K562 (cell line): ENCODE data around the gene CD151. TPM values are rescaled to one million over a fixed set of nuclear protein-coding genes. Genes with fewer than 3 reads are reported as not detected.

Experiments used
- BMI1 ChIP-seq: fragments of 150-350 bp; IDR thresholded peaks from 2 replicates; pipeline ENCODE4 v1.6.1; 2014; ENCODE audit warnings: low read length
- CC2D1A ChIP-seq: fragments of 450-650 bp; IDR thresholded peaks from 2 replicates; pipeline ENCODE4 v1.6.1; 2017; ENCODE audit warnings: mild to moderate bottlenecking
- CCAR2 ChIP-seq: fragments of 200-400 bp; formaldehyde crosslinking; IDR thresholded peaks from 2 replicates; pipeline ENCODE4 v1.6.1; 2017; ENCODE audit warnings: mild to moderate bottlenecking, low read depth, low read length
- COPS2 ChIP-seq: fragments of 450-650 bp; conservative IDR thresholded peaks from 2 replicates; pipeline ENCODE4 v1.6.1; 2016; ENCODE audit warnings: mild to moderate bottlenecking, moderate library complexity
- ELF4 ChIP-seq: fragments of 450-650 bp; formaldehyde crosslinking; IDR thresholded peaks from 2 replicates; pipeline ENCODE4 v1.4.0; 2022; ENCODE audit warnings: missing genetic modification characterization
- ERF ChIP-seq: fragments of 450-650 bp; formaldehyde crosslinking; IDR thresholded peaks from 2 replicates; pipeline ENCODE4 v1.4.0; 2020; ENCODE audit warnings: mild to moderate bottlenecking, mixed read lengths
- GTF2F1 ChIP-seq: IDR thresholded peaks from 2 replicates; pipeline ENCODE4 v1.6.1; 2011; ENCODE audit warnings: low read depth, low read length, improper control_type of control experiment
- HIVEP1 ChIP-seq: fragments of 250-450 bp; sonication (Bioruptor Pico); IDR thresholded peaks from 2 replicates; pipeline ENCODE4 v1.4.0; 2020; ENCODE audit warnings: mild to moderate bottlenecking
- MEF2A ChIP-seq: IDR thresholded peaks from 2 replicates; pipeline ENCODE4 v1.6.1; 2011; ENCODE audit warnings: low read depth, mild to moderate bottlenecking, low read length, moderate library complexity; ENCODE audit not compliant: control insufficient read depth
- NBN ChIP-seq: fragments of 450-650 bp; IDR thresholded peaks from 2 replicates; pipeline ENCODE4 v1.6.1; 2016; ENCODE audit warnings: low read depth, mild to moderate bottlenecking
- PPARD ChIP-seq: fragments of 250-450 bp; sonication (Bioruptor Pico); IDR thresholded peaks from 2 replicates; pipeline ENCODE4 v1.8.0; 2022; ENCODE audit warnings: inconsistent platforms, mild to moderate bottlenecking, moderate library complexity
- PURB ChIP-seq: sonication (generic); formaldehyde crosslinking; IDR thresholded peaks from 2 replicates; pipeline ENCODE4 v1.9.0; 2021; ENCODE audit warnings: low read depth, mild to moderate bottlenecking, missing genetic modification reagents
- RBM34 ChIP-seq: fragments of 200-400 bp; formaldehyde crosslinking; IDR thresholded peaks from 2 replicates; pipeline ENCODE4 v1.6.1; 2018; ENCODE audit warnings: low read length, borderline replicate concordance; ENCODE audit not compliant: insufficient read depth
- SAP30 ChIP-seq: fragments of 200-600 bp; sonication (generic); IDR thresholded peaks from 2 replicates; pipeline ENCODE4 v1.6.1; 2012; ENCODE audit warnings: borderline replicate concordance, low read depth, mild to moderate bottlenecking, moderate library complexity, low read length, control low read depth, inconsistent platforms; ENCODE audit not compliant: insufficient read depth, poor library complexity, severe bottlenecking
- TCF3 ChIP-seq: sonication (generic); formaldehyde crosslinking; IDR thresholded peaks from 2 replicates; pipeline ENCODE4 v1.4.0; 2020; ENCODE audit warnings: mild to moderate bottlenecking, missing genetic modification reagents
- TCF7L2 ChIP-seq: fragments of 150-350 bp; IDR thresholded peaks from 2 replicates; pipeline ENCODE4 v1.6.1; 2016; ENCODE audit warnings: low read depth, mild to moderate bottlenecking, low read length, moderate library complexity
- TCFL5 ChIP-seq: fragments of 250-450 bp; sonication (Bioruptor Pico); conservative IDR thresholded peaks from 2 replicates; pipeline ENCODE4 v1.6.1; 2021; ENCODE audit warnings: mild to moderate bottlenecking, moderate library complexity, matching md5 sums
- TSC22D4 ChIP-seq: fragments of 450-650 bp; IDR thresholded peaks from 2 replicates; pipeline ENCODE4 v1.6.1; 2016; ENCODE audit warnings: missing genetic modification characterization, missing biosample characterization, control low read depth
- ZC3H11A ChIP-seq: IDR thresholded peaks from 2 replicates; pipeline ENCODE4 v1.6.1; 2012; ENCODE audit warnings: low read depth, low read length, improper control_type of control experiment
- polyA plus RNA-seq, 8 experiments: library from polyadenylated mRNA; depleted of rRNA in 4 of 8; stranded (reverse) in 5 of 8; unstranded in 3 of 8; fragments of >200 nt; fragmentation: Nextera tagmentation in 2 of 8; fragmentation: Illumina TruSeq in 1 of 8; extraction: Ambion mirVana in 2 of 8; extraction: Trizol in 1 of 8; gene quantifications; 2 replicates each; pipeline versions ENCODE4 v1.2.1 to v1.2.3, GENCODE V29; 2011 to 2014; ENCODE audit warnings: inconsistent platforms in 1 of 8, missing spikeins in 1 of 8
- total RNA-seq, 7 experiments: library from RNA; depleted of rRNA in 6 of 7; stranded (reverse); fragments of >200 nt in 6 of 7; fragmentation: Illumina TruSeq in 2 of 7; extraction: Trizol in 2 of 7; gene quantifications; 2 replicates each; pipeline versions ENCODE4 v1.2.1 to v1.2.3, GENCODE V29; 2011 to 2021; ENCODE audit warnings: low replicate concordance in 1 of 7
- TF ChIP-seq, protein P1 (sequence below): fragments of 250-450 bp; sonication (Bioruptor Pico); IDR thresholded peaks from 2 replicates; pipeline ENCODE4 v1.8.0; 2022; ENCODE audit warnings: inconsistent platforms, mild to moderate bottlenecking, moderate library complexity, borderline replicate concordance
- TF ChIP-seq, protein P2 (sequence below): sonication (generic); formaldehyde crosslinking; IDR thresholded peaks from 2 replicates; pipeline ENCODE4 v1.8.0; 2022; ENCODE audit warnings: missing genetic modification reagents, mild to moderate bottlenecking, moderate library complexity, borderline replicate concordance
- TF ChIP-seq, protein P3 (sequence below): fragments of 450-650 bp; formaldehyde crosslinking; IDR thresholded peaks from 2 replicates; pipeline ENCODE4 v1.4.0; 2020; ENCODE audit warnings: mild to moderate bottlenecking, moderate library complexity
- TF ChIP-seq, protein P4 (sequence below): IDR thresholded peaks from 2 replicates; pipeline ENCODE4 v1.6.1; 2016; ENCODE audit warnings: missing genetic modification characterization, missing compliant biosample characterization
- TF ChIP-seq, protein P5 (sequence below): fragments of 450-650 bp; IDR thresholded peaks from 2 replicates; pipeline ENCODE4 v1.6.1; 2016

The CD151 gene
- total and polyA plus RNA-seq, 9 of the 15 experiments (the other 6 are each of a cell fraction or from before 2014, with no cell fraction given) = 2.3 to 187 (median 140) TPM

DNA sequence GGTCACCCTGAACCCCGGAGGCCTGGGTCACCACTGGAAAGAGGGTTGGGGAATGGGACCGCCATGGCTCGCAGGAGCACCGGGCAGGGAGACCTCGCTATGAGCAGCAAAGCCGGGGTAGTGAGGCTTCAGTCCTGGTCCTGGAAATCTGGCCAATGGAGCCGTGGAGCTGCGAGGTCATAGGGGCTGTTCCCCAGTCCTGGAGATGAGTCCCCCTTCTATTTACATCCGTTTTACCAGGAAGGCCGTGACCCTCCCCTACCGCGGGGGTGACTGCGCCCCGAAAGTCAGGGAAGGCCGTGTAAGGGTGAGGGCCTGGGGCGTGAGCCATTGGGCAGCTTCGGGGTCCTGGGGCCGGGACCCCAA lies 28.2 kb upstream of the CD151 start (continued):
- no peak for TF ChIP-seq HIVEP1 (CRISPR knock-in tag)
- no peak for TF ChIP-seq GTF2F1
- TF ChIP-seq ELF4 (CRISPR knock-in tag) = no peak
- no peak for TF ChIP-seq ZC3H11A
- no peak for TF ChIP-seq CCAR2
- TF ChIP-seq MEF2A = no peak
- no peak for TF ChIP-seq CC2D1A
- TF ChIP-seq, protein P1, sequence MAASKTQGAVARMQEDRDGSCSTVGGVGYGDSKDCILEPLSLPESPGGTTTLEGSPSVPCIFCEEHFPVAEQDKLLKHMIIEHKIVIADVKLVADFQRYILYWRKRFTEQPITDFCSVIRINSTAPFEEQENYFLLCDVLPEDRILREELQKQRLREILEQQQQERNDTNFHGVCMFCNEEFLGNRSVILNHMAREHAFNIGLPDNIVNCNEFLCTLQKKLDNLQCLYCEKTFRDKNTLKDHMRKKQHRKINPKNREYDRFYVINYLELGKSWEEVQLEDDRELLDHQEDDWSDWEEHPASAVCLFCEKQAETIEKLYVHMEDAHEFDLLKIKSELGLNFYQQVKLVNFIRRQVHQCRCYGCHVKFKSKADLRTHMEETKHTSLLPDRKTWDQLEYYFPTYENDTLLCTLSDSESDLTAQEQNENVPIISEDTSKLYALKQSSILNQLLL (CRISPR knock-in tag) = no peak
- TF ChIP-seq, protein P2, sequence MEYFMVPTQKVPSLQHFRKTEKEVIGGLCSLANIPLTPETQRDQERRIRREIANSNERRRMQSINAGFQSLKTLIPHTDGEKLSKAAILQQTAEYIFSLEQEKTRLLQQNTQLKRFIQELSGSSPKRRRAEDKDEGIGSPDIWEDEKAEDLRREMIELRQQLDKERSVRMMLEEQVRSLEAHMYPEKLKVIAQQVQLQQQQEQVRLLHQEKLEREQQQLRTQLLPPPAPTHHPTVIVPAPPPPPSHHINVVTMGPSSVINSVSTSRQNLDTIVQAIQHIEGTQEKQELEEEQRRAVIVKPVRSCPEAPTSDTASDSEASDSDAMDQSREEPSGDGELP = 0 out of 2 replicates have a peak, but pooled peaks have one; percentile 8
- TF ChIP-seq TCF3 (CRISPR knock-in tag) = no peak
- no peak for TF ChIP-seq COPS2
- TF ChIP-seq BMI1 = no peak
- no peak for TF ChIP-seq TCF7L2
- TF ChIP-seq ERF = peak; percentile 16; the same call in 1 of the 2 replicates
- TF ChIP-seq, protein P3, sequence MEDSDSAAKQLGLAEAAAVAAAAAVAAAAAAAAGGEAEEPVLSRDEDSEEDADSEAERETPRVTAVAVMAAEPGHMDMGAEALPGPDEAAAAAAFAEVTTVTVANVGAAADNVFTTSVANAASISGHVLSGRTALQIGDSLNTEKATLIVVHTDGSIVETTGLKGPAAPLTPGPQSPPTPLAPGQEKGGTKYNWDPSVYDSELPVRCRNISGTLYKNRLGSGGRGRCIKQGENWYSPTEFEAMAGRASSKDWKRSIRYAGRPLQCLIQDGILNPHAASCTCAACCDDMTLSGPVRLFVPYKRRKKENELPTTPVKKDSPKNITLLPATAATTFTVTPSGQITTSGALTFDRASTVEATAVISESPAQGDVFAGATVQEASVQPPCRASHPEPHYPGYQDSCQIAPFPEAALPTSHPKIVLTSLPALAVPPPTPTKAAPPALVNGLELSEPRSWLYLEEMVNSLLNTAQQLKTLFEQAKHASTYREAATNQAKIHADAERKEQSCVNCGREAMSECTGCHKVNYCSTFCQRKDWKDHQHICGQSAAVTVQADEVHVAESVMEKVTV (CRISPR knock-in tag) = no peak
- TF ChIP-seq, protein P4, sequence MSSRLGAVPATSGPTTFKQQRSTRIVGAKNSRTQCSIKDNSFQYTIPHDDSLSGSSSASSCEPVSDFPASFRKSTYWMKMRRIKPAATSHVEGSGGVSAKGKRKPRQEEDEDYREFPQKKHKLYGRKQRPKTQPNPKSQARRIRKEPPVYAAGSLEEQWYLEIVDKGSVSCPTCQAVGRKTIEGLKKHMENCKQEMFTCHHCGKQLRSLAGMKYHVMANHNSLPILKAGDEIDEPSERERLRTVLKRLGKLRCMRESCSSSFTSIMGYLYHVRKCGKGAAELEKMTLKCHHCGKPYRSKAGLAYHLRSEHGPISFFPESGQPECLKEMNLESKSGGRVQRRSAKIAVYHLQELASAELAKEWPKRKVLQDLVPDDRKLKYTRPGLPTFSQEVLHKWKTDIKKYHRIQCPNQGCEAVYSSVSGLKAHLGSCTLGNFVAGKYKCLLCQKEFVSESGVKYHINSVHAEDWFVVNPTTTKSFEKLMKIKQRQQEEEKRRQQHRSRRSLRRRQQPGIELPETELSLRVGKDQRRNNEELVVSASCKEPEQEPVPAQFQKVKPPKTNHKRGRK = no peak
- TF ChIP-seq PPARD (CRISPR knock-in tag) = no peak
- TF ChIP-seq TSC22D4 (tag) = no peak
- TF ChIP-seq TCFL5 (CRISPR knock-in tag) = no peak
- no peak for TF ChIP-seq NBN
- no peak for TF ChIP-seq RBM34
- no peak for TF ChIP-seq PURB (CRISPR knock-in tag)
- peak; percentile 56 for TF ChIP-seq SAP30
- TF ChIP-seq, protein P5, sequence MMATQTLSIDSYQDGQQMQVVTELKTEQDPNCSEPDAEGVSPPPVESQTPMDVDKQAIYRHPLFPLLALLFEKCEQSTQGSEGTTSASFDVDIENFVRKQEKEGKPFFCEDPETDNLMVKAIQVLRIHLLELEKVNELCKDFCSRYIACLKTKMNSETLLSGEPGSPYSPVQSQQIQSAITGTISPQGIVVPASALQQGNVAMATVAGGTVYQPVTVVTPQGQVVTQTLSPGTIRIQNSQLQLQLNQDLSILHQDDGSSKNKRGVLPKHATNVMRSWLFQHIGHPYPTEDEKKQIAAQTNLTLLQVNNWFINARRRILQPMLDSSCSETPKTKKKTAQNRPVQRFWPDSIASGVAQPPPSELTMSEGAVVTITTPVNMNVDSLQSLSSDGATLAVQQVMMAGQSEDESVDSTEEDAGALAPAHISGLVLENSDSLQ = no peak
